ENCODE data around the gene TTYH1.
"Not testable (repeated sequence)": the region's sequence is repeated elsewhere in the genome, so short reads cannot be mapped to it uniquely, and the experiment has no call there.

TTYH1 gene

DNA sequence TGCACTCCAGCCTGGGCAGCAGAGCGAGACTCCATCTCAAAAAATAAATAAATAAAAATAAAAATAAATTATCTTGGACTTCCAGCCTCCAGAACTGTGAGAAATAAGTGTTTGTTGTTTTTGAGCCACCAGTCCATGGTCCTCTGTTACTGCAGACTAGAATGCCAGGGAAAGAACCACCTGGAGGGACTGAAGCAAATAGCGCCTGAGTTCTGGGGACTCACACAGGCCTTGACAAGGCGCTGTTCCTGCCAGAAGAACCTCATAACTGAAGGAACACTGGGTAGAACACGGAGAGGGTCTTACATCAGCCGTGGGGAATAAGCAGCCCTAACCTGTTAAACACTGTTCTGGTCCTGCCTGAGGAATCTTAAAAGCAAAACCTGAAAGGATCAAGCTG lies 25.4 kb downstream of the TTYH1 start:
- DNase-seq (ENCODE audit: low read depth in 2 of 2) = no peak

DNA sequence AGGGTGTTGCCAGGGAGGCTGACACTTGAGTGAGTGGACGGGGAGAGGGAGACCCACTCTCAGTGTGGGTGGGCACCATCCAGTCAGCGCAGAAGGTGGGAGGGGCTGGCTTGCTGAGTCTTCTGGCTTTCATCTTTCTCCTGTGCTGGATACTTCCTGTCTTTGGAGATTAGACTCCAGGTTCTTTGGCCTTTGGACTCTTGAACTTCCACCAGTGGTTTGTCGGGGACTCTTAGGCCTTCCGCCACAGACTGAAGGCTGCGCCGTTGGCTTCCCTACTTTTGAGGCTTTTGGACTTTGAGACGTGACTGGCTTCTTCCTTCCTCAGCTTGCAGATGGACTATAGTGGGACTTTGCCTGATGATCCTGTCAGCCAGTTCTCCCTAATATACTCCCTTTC lies 29.5 kb downstream of the TTYH1 start:
- no peak for DNase-seq (ENCODE audit: low read depth in 2 of 2)

DNA sequence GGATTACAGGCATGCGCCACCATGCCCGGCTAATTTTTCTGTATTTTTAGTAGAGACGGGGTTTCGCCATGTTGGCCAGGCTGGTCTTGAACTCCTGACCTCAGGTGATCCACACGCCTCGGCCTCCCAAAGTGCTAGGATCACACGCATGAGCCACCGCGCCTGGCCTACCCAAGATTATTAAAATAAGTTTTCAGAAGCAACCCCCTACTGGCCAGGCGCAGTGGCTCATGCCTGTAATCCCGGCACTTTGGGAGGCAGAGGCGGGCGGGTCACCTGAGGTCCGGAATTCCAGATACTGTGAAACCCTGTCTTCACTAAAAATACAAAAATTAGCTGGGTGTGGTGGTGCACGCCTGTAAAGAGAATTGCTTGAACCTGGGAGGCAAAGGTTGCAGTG lies 31.1 kb downstream of the TTYH1 start:
- not testable (repeated sequence) for DNase-seq (ENCODE audit: low read depth in 2 of 2)

DNA sequence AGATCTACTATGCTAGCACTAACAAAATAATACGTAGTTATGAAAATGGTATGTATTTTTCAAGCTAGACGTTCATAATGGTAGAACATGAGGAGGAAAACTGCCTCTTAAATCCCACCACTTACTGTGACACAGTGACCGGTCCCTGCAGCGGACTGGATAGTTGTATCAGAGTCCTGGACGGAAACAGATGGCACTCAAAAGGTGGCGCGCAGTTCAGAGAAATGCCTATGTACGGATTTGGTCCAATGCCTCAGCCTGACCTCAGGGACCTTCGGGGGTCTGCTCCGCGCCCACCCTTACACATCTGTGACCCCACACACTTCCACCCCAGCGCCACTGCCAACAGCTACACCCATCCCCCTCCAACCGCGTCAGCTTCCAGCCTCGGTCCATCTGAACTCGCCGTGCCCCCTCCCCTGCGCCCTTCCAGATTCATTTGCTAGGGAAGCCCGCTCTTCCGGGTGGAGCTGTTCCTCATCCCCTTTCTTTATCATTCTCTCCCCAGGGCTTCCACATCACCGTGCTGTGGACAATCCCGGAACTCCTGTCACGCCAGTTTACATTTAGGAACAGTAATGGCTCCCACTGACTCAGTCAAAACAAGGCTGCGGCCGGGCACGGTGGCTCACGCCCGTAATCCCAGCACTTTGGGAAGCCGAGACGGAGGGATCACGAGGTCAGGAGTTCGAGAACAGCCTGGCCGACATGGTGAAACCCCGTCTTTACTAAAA lies 32.9 kb downstream of the TTYH1 start:
- no peak for DNase-seq (ENCODE audit: low read depth in 2 of 2)

DNA sequence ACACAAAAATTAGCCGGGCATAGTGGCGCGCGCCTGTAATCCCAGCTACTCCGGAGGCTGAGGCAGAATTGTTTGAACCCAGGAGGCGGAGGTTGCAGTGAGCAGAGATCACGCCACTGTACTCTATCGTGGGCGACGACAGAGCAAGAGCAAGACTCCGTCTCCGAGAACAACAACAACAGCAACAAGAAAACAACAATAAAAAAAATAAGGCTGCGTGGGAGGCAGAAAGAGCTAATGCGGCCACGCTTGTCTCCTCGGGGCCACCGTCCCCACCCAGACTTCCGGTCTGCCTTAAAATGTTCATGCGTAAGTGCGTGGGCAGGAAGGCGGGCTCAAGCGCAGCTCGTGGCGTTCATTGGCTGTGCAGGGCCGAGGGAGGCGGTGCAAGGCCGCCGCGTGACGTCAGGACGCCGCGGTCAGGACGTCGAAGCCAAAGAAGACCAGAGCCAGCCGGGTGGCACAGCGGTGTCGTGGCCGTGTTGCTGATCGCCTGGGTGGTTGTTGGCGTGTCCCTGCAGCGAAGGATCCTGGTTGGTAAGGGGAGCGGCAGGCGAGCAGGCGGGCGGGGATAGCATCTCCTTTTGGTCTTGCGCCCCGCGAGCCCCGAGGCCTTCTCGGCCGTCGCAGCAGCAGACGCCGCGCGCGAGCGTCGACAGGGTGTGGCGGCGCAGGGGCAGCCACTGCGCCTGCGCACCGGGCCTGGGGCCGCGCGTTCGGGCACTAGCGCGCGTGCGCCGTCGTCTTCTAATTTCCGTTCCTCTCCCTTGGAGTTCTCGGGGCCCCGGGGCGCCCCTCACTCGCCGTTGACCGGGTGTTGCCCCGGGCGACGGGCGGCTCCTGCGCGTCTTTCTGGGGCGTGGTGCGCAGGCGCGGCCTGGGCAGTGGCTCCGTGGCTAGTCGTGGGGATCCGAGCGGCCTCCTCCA lies 33.8 kb downstream of the TTYH1 start, which contains the start of gene LENG8:
TSS of gene LENG8 (plus strand) at position 426 of the 927 bp plus-strand sequence. CDS start 2,146 bp downstream, outside the sequence.
- peak; percentile 95 to 96 for DNase-seq (ENCODE audit: low read depth in 2 of 2)

DNA sequence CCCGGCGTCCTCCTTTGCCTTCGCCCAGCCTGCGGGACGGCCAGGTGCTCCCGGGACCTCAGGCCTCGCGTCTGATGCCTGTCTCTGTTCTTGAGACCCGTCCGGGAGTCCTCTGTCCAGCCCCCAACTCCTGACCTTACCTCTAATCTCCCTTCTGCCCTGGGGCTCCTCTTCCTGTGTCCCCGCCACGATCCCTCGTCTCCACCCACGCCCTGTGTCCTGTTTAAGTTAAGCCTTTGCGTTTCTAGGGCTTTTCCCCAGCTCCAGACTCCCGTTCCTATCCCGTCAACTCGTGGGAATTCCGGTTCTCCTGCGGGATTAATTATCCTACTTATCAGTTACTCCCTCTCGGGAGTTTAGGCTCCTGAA lies 34.4 kb downstream of the TTYH1 start:
- no peak for DNase-seq (ENCODE audit: low read depth in 2 of 2)

DNA sequence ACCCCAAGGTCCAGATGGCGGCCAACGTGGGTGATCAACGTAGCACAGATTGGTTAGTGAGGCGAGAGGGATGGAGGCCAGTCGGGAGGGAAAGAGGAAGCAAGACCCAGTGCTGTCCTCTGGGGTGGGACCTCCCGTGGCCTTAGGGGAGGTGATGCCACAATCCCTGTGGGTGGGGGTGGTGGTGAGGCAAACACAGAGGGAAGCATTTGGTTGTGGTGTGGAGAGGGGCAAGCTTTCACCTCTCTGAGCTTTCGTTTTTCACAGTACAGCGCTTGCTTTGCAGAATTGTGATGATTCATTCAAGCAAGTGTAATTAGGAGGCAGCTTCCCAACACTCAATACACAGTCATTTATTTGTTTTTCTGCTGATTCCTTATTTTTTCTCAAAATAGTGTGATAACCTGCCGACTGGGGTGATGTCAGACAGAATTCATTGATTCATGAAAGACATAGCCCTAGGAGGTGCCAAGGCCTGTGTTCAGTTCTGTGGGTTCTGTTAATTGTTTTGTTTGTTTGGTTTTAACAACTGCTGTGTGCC lies 36.1 kb downstream of the TTYH1 start:
- no peak for DNase-seq (ENCODE audit: low read depth in 2 of 2)

DNA sequence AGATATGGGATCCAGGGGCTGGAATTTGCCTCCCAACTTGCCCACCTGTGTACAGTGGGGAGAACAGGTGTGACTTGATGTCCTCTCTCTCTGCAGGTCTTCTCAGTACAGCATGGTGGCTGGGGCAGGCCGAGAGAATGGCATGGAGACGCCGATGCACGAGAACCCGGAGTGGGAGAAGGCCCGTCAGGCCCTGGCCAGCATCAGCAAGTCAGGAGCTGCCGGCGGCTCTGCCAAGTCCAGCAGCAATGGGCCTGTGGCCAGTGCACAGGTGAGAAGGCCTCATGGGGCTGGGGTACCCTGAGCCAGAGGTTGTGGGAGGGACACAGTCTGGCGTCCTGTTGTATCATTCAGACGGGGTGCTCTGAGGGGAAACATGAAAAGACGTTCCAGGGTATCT lies 36.7 kb downstream of the TTYH1 start:
- no peak for DNase-seq (ENCODE audit: low read depth in 2 of 2)

DNA sequence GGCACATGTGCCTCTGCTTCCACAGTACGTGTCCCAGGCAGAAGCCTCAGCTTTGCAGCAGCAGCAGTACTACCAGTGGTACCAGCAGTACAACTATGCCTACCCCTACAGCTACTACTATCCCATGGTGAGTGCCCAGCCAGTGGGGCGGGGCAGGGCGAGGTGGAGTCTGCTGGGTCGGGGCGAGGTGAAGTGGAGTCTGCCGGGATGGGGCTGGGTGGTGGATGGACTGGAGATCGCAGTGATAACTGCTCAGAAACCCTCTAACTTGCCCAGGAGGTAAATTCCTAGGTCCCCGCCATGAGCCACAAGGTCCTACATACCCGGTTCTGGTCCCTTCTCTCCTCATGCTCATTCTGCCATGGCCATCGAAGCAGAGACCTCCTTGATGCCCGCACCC lies 37.4 kb downstream of the TTYH1 start:
- DNase-seq (ENCODE audit: low read depth in 2 of 2) = no peak

DNA sequence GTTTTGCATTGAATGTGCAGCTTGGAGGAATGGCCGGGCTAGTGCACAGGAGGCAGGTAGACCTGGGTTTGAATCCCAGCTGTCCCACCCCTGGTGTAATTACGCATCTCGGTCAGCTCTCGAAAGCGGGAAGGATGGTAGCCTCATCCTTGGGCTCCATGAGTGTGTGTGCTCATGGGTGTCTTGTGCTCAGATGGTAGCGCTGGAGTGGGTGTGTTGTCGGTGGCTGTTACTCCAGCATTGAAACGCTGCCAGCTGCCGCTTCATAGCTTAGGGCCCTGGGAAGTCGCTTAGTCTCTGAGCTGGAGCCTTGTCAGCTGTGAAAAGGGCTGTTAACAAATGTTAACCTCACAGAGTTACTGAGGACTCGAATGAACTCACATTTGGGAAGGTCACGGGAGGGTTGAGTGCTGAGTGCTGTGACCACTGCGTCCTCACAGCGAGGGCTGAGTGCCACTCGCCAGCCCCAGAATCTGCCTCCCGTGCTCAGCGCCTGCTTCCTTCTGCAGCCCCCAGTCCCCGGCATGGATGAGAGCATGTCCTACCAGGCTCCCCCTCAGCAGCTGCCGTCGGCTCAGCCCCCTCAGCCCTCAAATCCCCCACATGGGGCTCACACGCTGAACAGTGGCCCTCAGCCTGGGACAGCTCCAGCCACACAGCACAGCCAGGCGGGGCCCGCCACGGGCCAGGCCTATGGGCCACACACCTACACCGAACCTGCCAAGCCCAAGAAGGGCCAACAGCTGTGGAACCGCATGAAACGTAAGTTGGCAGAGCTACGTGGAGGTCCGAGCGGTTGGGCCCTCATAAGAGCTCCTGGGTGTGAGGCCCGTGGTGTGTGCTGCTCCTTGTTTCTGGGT lies 38.9 kb downstream of the TTYH1 start:
- no peak for DNase-seq (ENCODE audit: low read depth in 2 of 2)

DNA sequence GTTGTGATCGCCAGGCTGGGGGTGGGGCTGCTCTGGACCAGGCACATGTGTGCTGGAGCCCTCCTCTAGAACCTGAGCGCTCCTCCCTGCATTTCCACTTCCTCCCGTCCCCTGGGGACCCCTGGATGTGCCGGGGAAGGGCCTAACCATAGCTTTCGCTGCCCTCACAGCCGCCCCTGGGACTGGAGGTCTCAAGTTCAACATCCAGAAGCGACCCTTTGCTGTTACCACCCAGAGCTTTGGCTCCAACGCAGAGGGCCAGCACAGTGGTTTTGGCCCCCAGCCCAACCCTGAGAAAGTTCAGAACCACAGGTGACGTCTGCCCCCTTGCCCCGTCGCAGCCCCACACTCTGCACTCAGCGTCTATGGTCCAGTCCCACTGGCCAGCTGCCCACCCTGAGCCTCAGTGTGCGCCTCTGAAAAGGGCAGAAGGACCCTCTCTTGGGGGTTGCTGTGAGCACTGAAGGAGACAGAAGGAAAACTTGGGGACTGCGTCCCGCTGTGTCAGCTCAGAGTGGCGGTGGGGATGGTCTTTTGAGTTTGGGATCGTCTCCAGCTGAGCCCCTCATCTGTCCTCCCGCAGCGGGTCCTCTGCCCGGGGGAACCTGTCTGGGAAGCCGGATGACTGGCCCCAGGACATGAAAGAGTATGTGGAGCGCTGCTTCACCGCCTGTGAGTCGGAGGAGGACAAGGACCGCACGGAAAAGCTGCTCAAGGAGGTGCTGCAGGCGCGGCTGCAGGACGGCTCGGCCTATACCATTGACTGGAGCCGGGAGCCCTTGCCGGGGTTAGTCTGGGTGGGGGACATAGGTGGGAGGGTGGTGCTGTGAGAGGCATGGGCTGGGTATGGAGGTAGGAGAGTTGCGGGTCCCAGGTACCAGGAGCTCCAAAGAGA lies 39.8 kb downstream of the TTYH1 start:
- no peak for DNase-seq (ENCODE audit: low read depth in 2 of 2)

DNA sequence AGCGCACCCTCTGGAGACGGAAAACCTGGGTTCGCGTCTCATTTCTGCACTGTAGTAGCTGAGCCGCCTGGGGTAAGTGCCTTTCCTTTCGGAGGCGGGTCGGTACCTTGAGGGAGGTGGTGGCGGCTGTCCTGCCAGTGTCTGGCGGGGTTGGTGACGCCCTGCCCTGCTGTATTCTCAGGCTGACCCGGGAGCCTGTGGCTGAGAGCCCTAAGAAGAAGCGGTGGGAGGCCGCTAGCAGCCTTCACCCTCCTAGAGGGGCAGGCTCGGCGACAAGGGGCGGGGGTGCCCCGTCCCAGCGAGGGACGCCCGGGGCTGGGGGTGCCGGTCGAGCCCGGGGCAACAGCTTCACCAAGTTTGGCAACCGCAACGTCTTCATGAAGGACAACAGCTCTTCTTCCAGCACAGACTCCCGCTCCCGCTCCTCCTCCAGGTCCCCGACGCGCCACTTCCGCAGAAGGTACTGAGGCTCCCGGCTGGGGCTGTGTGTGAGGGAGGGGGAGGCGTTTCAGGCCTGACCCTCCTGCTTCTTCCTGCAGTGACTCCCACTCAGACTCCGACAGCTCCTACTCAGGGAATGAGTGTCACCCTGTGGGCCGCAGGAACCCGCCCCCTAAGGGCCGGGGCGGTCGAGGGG lies 40.6 kb downstream of the TTYH1 start:
- no peak for DNase-seq (ENCODE audit: low read depth in 2 of 2)

DNA sequence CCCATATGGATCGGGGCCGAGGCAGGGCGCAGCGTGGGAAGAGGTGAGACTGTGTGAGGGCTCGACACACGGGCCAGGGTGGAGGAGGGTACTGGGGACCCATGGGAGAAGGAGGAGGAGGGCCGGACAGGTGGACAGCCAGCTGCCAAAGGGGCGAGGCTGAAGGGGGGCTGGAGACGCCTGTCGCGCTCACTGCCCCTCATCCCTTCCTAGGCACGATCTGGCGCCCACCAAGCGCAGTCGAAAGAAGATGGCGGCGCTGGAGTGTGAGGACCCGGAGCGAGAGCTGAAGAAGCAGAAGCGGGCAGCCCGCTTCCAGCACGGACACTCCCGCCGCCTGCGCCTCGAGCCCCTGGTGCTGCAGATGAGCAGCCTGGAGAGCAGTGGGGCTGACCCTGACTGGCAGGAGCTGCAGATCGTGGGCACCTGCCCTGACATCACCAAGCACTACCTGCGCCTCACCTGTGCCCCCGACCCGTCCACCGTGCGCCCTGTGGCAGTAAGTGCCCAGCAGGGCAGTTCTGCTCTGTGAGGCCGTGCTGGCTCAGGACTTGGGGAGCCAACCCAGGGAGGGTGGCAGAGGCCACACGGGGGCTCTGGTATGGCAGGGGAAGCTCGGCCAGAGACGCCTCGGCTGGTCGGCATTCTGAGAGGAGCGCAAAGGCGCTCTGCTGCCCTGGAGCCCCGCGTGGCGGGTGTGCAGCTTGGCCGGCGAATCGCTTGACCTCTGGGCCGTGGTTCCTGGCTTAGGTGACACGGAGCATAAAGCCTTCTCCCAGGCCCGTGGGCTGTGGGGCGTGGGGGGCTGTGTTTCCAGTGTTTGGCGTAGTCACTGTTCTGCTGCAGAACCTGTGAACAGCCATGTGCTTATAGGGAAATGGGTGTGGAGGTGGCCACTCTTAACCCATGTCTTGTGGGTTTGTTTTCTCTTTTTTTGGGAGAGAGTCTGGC lies 41.4 kb downstream of the TTYH1 start:
- DNase-seq (ENCODE audit: low read depth in 2 of 2) = no peak

DNA sequence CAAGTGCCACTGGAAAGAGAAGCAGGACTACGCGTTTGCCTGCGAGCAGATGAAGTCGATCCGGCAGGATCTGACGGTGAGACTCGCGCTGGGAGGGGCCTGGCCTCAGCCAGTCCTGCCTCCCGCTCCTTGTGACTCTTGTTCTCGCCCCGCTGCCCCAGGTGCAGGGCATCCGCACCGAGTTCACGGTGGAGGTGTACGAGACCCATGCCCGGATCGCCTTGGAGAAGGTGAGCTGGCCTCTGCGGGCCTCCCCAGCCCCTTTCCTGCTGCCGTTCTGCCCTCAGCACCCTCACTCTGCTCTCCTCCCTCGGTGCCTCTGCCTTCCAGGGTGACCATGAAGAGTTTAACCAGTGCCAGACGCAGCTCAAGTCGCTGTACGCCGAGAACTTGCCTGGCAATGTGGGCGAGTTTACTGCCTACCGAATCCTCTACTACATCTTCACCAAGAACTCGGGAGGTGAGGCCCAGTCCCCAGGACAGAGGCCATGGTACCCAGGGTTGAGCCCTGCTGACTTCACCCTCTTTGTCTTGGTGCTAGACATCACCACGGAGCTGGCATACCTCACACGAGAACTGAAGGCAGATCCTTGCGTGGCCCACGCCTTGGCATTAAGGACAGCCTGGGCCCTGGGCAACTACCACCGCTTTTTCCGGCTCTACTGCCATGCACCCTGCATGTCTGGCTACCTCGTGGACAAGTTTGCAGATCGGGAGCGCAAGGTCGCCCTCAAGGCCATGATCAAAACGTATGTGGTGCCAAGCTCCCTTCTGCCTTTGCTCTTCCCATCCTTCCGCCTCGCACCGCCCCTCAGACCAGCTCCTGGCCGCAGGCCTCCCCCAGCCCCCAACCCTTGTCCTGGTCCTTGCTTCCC lies 42.7 kb downstream of the TTYH1 start:
- no peak for DNase-seq (ENCODE audit: low read depth in 2 of 2)

DNA sequence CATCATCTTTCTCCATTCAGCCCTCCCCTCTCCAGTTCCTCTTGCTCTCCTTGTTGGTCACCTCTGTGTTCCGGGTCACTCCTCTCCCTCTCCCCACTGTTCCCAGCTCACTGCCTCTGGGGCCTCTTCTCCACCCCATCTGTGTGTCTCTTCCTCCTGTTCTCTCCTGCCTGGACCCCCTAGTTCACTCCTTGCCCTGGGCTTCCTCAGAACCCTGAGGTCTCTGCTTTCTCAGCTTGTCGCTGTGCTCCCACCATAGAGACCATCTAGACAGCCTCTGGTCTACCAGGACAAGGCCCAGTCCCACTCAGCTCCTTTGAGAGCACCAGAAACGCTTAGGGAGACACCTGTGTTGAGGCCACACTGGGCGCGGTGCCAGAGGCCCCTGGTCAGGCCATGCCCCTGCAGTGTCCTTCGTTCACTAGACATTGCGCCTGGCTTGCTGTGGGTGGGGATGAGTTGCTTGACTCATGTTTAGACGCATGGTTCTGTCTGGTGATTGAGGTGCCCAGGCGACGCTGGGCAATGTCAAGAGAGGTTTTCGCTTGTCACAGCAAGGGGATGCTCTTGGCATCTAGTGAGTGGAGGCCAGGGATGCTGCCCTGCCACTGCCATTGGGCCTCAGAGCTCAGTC lies 43.5 kb downstream of the TTYH1 start:
- no peak for DNase-seq (ENCODE audit: low read depth in 2 of 2)

DNA sequence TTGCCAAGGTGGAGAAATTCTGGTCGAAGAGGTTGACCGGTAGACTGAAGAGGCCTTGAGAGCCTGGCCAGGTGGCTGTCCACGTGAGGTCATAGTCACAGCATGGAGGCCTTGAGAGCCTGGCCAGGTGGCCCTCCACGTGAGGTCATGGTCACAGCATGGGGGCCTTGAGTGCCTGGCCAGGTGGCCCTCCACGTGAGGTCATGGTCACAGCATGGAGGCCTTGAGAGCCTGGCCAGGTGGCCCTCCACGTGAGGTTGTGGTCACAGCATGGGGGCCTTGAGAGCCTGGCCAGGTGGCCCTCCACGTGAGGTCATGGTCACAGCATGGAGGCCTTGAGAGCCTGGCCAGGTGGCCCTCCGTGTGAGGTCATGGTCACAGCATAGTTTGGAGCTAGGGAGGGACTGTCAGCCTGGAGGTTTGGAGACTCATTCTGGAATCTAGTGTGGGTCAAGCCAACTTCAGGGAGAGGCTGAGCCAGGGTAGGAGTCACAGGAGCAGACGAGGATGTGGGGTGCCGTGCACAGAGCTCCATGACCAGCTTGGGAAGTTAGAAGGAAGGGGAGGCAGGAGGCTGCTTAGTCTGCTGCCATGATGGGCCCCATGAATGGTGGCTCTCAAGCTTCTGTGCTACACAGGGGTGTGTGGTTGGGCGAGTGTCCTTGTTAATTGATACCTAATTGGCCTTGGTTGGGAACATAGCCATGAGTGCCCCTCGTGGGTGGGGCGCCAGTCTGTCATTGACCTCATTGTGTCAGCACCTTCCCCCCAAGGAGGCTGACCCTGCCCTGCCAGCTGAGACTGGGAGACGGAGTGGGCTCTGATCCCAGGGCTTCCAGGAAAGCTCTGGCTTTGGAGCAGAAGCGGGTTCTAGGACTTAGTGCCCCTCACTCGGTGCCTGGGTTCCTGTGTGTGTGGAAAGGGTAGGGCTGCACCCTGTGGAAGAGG lies 44.3 kb downstream of the TTYH1 start:
- DNase-seq (ENCODE audit: low read depth in 2 of 2) = no peak

Data from stimulated activated CD8-positive, alpha-beta memory T cell treated with anti-CD3 and anti-CD28 coated beads, Interleukin-15, amount 100 ng/mL, for 48 hours (primary cell).